PFSK-1 (cell line): ENCODE results near the gene PRDM9.

Experiments used
- POLR2AphosphoS5 ChIP-seq: IDR thresholded peaks from 2 replicates; pipeline ENCODE4 v1.6.1; 2012; ENCODE audit warnings: low read depth, mild to moderate bottlenecking, control low read depth, low read length, moderate library complexity
- TAF1 ChIP-seq: IDR thresholded peaks from 2 replicates; pipeline ENCODE4 v1.6.1; 2012; ENCODE audit warnings: low read length, control low read depth, borderline replicate concordance; ENCODE audit not compliant: insufficient read depth

- TF ChIP-seq POLR2AphosphoS5, result no peak
- TF ChIP-seq TAF1, result no peak
Observed at GRCh38 chr5:23528677-23529076, 21.3 kb downstream of the PRDM9 start.
